ENCODE results near the gene NGF.

NGF gene

DNA sequence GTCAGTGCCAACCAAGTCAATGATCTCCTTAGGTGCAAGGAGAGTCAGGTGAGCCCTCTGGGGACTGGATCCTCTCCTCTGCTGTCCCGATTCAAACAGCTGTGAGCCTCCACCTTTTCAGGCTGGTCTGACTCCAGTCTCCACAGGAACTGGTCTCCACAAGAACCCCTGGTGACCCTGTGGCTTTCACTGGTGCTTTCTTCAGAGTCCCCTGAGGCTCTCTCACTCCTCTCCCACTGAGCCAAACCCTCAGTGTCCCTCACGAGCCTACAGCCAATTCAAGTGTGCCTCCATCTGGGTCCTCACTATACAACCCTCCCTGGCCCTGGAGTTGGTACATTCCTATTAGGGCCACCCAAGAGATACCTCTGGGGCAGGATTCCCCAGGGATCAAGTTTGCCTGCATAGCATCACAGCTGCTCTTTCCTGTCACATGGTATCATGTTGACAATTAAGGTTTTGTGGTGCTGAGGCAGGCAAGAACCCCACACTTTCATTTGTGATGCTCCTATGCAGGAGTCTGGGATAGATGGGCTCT lies 5.2 kb upstream of the NGF start:
- TF ChIP-seq, protein P1, sequence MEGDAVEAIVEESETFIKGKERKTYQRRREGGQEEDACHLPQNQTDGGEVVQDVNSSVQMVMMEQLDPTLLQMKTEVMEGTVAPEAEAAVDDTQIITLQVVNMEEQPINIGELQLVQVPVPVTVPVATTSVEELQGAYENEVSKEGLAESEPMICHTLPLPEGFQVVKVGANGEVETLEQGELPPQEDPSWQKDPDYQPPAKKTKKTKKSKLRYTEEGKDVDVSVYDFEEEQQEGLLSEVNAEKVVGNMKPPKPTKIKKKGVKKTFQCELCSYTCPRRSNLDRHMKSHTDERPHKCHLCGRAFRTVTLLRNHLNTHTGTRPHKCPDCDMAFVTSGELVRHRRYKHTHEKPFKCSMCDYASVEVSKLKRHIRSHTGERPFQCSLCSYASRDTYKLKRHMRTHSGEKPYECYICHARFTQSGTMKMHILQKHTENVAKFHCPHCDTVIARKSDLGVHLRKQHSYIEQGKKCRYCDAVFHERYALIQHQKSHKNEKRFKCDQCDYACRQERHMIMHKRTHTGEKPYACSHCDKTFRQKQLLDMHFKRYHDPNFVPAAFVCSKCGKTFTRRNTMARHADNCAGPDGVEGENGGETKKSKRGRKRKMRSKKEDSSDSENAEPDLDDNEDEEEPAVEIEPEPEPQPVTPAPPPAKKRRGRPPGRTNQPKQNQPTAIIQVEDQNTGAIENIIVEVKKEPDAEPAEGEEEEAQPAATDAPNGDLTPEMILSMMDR (IDR thresholded peaks at IDR 0.05): no peak

DNA sequence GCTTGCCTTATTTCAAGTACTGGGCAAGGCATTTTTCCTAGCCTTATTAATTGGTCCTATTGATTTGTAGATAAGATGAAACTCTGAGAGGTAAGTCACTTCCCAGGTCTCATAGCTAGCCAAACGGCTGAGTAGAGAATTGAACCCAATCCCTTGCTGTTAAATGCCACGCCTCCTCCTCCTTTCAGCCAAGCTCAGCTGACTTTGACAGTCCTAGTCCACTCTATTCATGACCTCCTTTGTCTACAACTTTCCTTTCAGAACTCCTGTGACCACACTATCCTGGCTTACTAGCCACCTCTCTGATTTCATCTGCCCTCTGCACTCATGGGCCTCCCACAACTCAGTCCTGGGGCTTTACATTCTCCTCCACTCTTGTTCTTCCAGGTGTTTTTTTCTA lies 3.9 kb upstream of the NGF start:
- TF ChIP-seq, protein P1 (IDR thresholded peaks at IDR 0.05): no peak

DNA sequence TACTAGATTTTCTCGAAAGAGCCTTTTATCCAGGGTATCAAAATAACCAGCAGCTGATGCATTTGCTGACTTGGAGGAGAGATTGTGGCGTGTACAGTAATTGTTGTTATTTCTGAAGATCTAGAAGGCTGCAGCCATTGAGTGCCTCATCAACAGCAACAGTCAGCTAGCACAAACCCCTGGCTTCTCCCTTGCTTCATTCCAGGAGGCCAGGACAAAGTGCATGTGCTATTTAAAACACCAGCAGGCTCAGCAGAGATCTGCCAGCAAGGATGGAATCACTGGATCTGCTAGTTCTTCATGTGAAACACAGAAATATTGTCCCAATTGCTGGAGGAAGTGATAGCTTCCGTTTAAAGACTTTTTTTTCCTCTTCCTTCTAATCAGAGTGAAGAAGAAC lies 2.8 kb upstream of the NGF start:
- TF ChIP-seq, protein P1 (IDR thresholded peaks at IDR 0.05): no peak

DNA sequence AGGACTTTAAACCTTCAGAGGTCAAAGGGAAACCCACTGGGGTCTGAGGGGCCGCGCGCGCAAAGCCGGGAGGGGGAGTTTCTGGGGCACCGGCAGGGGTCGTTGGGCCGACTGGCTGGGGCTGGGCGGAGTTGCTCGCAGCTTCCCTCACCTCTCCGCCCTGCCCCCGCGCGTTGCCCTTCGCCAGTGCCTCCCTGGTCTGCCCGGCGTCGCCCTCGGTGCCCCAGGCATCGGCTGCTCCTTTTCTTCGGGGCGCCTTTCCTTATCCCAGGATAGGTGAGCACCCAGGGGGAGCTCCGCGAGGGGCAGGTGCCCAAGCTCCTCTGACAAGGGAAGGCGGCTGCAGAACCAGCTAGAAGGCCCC lies 390 bp upstream of the NGF start:
- TF ChIP-seq, protein P1 (IDR thresholded peaks at IDR 0.05): no peak

DNA sequence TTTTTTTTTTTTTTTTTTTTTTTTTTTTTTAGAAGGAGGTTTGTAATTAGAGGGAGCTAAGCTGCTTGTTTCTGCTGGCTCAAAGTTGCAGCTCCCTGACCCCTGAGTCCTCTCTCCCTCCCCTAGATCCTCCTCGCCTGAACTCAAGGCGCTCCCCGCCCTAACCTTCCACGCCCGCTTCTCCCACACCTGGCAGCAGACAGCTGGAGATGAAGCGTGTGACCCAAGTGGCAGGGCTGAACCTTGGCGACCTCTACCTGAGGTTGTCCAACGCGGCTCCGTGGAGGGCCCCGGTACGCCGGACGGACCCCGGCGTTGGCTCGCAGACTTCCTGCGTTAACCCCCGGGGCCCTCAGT lies 795 bp downstream of the NGF start:
- TF ChIP-seq, protein P1 (IDR thresholded peaks at IDR 0.05): no peak

DNA sequence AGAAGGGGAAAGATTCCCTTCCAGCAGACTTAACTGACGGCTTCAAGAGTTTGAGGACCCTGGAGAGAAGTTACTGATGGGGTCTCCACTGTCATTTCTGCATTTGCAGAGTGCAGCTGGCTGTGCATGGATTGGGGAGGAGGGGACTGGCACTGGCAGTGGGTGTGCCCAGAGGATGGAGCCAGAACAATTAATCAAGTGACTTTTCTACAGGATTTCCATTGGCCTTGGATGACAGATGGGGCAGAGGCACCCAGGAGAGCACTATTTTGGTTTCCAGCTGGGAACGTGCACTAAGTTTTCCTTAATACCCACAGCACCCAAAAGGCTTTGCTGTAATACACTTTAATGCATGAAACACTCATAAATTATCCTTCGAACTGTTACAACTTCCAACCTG lies 1.3 kb downstream of the NGF start:
- TF ChIP-seq, protein P1 (IDR thresholded peaks at IDR 0.05): no peak

DNA sequence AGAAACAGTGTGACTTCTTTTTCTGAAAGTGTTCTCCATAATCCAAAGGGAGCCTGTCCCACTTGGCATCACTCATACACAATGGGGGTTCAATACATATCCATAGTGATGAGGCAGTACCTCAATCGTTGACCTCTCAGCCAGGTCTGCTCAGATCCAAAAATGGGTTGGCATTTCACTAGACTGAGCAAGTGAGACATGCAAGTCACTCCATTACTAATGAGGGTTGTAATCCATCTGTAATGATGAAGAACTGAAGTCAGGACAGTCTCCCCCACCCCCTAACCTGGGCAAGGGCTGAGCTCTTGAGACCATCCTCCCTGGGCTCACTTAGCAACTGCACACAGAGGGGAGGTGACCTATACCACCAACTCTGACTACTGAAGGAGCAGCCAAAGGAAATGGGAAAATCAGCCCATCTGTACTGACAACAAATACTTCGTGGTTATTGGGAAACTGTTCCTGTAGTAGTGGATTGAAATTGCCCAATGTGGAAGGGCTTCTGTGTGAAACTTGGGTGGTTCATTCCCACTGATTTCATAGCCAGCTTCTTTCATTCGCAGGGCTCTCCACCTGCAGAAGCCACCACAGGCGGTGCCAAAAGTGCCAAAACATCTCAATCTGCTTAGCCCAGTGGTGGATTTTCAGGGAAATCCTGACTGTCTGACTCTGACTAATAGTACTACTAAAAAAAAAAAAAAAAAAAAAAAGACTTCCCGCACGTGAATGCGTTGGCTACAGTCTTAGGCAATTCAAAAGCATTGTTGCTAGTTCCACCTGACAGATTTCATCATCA lies 5.0 kb downstream of the NGF start:
- TF ChIP-seq, protein P1 (IDR thresholded peaks at IDR 0.05): no peak
